ENCODE measurements around the gene JUN. TPM values are rescaled to one million over a fixed set of nuclear protein-coding genes. Genes with fewer than 3 reads are reported as not detected.

Gene JUN
- polyA plus RNA-seq, 3 donors, result 29.3 to 330 (median 31.3) TPM

DNA sequence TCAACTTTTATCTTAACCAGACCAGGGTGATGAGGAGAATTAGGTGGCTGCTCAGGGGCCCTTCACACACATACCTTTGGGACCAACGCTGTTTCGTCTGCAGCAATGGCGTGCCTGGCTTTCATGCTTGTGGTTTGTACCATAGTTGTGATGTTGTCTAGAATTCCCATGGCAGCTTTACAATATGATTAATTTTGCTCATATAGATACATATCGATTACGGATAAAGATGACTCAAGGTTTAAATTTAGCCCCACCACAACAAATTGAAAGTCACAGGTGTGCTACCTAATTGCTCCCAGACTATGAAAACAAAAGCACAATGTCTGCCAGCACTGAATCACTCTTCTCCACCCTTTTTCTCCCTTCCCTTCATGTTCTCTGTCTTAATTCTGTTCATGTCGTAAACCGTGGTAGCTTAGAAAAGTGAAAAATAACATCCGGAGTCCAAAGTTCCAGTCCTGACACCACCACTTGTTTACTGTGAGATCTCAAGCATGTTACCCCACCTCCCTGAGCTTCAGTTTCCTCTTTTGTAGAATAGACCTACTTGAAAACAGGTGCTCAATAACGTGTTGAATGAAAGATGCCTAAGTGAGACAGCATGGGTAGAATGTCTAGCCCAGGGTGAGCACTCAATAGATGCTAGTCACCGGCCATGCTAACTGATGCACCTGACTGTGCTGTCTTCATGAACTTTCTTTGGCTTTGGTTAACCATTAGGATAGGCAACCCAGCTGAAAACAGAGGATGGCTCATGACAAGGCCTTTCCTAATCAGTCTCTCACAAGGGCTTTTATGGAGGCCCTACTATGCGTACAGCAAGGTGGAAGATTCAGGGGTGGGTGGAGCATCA, 22.1 kb upstream of the JUN start:
- no peak overlapping the region for H3K9ac ChIP-seq (ENCODE audit: insufficient read depth, low read length, poor library complexity, severe bottlenecking)
- WGBS (ENCODE audit: insufficient coverage), result 98% methylated on average over 5 of the region's 11 CpGs
- H3K4me1 Mint-ChIP-seq, result peaks cover 18% of the 10 kb centered on the region
- H3K27me3 ChIP-seq (ENCODE audit: control insufficient read depth in 2 of 2, insufficient read depth in 2 of 2, low read length in 2 of 2), result no peaks in the 10 kb centered on the region
- H3K4me2 ChIP-seq (replicated peaks; ENCODE audit: extremely low read depth, low read length, poor library complexity, severe bottlenecking), result no peak overlapping the region
- H3K79me2 ChIP-seq (ENCODE audit: insufficient read depth, low read length), result no peaks in the 10 kb centered on the region
- no peak overlapping the region for H3K4me3 Mint-ChIP-seq
- no peaks in the 10 kb centered on the region for H3K4me1 ChIP-seq (ENCODE audit: control insufficient read depth in 1 of 2, insufficient read depth in 2 of 2, low read length in 2 of 2)
- H3K9me3 ChIP-seq (replicated peaks in 1 of 2; ENCODE audit: control insufficient read depth in 1 of 2, insufficient read depth in 1 of 2, low read length in 2 of 2), result no peaks in the 10 kb centered on the region
- TF ChIP-seq, protein P1, sequence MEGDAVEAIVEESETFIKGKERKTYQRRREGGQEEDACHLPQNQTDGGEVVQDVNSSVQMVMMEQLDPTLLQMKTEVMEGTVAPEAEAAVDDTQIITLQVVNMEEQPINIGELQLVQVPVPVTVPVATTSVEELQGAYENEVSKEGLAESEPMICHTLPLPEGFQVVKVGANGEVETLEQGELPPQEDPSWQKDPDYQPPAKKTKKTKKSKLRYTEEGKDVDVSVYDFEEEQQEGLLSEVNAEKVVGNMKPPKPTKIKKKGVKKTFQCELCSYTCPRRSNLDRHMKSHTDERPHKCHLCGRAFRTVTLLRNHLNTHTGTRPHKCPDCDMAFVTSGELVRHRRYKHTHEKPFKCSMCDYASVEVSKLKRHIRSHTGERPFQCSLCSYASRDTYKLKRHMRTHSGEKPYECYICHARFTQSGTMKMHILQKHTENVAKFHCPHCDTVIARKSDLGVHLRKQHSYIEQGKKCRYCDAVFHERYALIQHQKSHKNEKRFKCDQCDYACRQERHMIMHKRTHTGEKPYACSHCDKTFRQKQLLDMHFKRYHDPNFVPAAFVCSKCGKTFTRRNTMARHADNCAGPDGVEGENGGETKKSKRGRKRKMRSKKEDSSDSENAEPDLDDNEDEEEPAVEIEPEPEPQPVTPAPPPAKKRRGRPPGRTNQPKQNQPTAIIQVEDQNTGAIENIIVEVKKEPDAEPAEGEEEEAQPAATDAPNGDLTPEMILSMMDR (IDR thresholded peaks at IDR 0.05), result no peak
- no peak overlapping the region for H2AFZ ChIP-seq (ENCODE audit: insufficient read depth, low read depth, low read length, poor library complexity, severe bottlenecking)
- no peak overlapping the region for H3K4me3 ChIP-seq (replicated peaks in 1 of 3; ENCODE audit: low read depth in 2 of 3, low read length in 3 of 3)
- H3K36me3 ChIP-seq (replicated peaks in 1 of 2; ENCODE audit: control insufficient read depth in 1 of 2, insufficient read depth in 2 of 2, low read length in 2 of 2), result no peaks in the 10 kb centered on the region
- no peaks in the 10 kb centered on the region for H4K20me1 ChIP-seq (ENCODE audit: insufficient read depth, low read length)
- H3K27me3 Mint-ChIP-seq (ENCODE audit: low read depth in 3 of 3), result peaks cover 0 to 1% (median 0%) of the 10 kb centered on the region in 3 donors
- peaks cover 0 to 1% (median 0%) of the 10 kb centered on the region in 7 donors for H3K9me3 Mint-ChIP-seq
- no peaks in the 10 kb centered on the region for H3K36me3 Mint-ChIP-seq
- H3K27ac Mint-ChIP-seq, result no peak overlapping the region
- H3K27ac ChIP-seq (ENCODE audit: low read depth in 1 of 2, low read length in 2 of 2), result no peak overlapping the region
- intact Hi-C loops (cut with micrococcal nuclease), result no loop called here
- no peak for DNase-seq

DNA sequence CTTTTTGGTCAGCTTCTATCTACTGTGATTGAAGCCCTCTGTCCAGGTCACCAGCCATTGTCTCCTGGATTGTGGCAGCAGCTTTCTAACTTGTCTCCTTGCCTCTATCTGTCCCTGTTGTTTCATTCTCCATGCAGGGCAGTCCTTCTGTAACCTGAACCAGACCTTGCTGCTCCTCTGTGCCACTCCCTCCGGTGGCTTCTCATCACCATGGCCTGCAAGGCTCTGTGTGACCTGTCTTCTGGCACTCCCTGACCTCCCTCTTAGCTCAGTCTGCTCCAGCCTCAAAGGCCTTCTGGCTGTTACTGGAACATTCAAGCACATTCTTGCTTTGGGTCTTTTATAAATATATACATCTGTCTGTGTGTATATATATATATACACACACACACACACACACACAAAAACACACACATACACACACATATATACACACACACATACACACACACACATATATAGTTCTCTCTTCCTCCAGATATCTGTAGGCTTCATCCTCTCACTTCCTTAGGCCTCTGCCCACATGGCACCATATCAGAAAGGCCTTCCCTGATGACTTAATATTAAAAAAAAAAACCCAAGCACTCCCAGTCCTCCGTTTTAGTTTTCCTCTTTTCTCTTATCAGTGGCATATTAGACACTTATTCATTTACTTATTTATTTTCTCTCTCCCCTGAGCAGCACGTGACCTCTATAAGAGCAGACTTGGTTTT, 21.2 kb upstream of the JUN start:
- WGBS (ENCODE audit: insufficient coverage), result 50% methylated on average over 2 of the region's 3 CpGs
- H3K9ac ChIP-seq (ENCODE audit: insufficient read depth, low read length, poor library complexity, severe bottlenecking), result no peak overlapping the region
- H3K27ac ChIP-seq (ENCODE audit: low read depth in 1 of 2, low read length in 2 of 2), result no peak overlapping the region
- peaks cover 17% of the 10 kb centered on the region for H3K4me1 Mint-ChIP-seq
- no peaks in the 10 kb centered on the region for H3K36me3 ChIP-seq (replicated peaks in 1 of 2; ENCODE audit: control insufficient read depth in 1 of 2, insufficient read depth in 2 of 2, low read length in 2 of 2)
- intact Hi-C loops (cut with micrococcal nuclease), result no loop called here
- no peak overlapping the region for H3K4me3 Mint-ChIP-seq
- no peak overlapping the region for H3K27ac Mint-ChIP-seq
- no peak overlapping the region for H2AFZ ChIP-seq (ENCODE audit: insufficient read depth, low read depth, low read length, poor library complexity, severe bottlenecking)
- DNase-seq, result no peak
- no peaks in the 10 kb centered on the region for H3K4me1 ChIP-seq (ENCODE audit: control insufficient read depth in 1 of 2, insufficient read depth in 2 of 2, low read length in 2 of 2)
- no peaks in the 10 kb centered on the region for H3K9me3 ChIP-seq (replicated peaks in 1 of 2; ENCODE audit: control insufficient read depth in 1 of 2, insufficient read depth in 1 of 2, low read length in 2 of 2)
- H3K27me3 ChIP-seq (ENCODE audit: control insufficient read depth in 2 of 2, insufficient read depth in 2 of 2, low read length in 2 of 2), result no peaks in the 10 kb centered on the region
- H4K20me1 ChIP-seq (ENCODE audit: insufficient read depth, low read length), result no peaks in the 10 kb centered on the region
- no peak overlapping the region for H3K4me2 ChIP-seq (replicated peaks; ENCODE audit: extremely low read depth, low read length, poor library complexity, severe bottlenecking)
- TF ChIP-seq, protein P1 (IDR thresholded peaks at IDR 0.05), result no peak
- peaks cover 0 to 1% (median 0%) of the 10 kb centered on the region in 7 donors for H3K9me3 Mint-ChIP-seq
- no peaks in the 10 kb centered on the region for H3K36me3 Mint-ChIP-seq
- no peak overlapping the region for H3K4me3 ChIP-seq (replicated peaks in 1 of 3; ENCODE audit: low read depth in 2 of 3, low read length in 3 of 3)
- H3K27me3 Mint-ChIP-seq (ENCODE audit: low read depth in 3 of 3), result peaks cover 0 to 1% (median 0%) of the 10 kb centered on the region in 3 donors
- no peaks in the 10 kb centered on the region for H3K79me2 ChIP-seq (ENCODE audit: insufficient read depth, low read length)

All from CD14-positive monocyte (primary cell).